Retinal pigment epithelial cell (primary cell): ENCODE measurements around the gene NR1H3.
"Not testable (repeated sequence)": the region's sequence is repeated elsewhere in the genome, so short reads cannot be mapped to it uniquely, and the experiment has no call there.

ENCODE experiments used
- DNase-seq: peaks from one replicate; pipeline ENCODE4 v3.0.0-alpha.2; 2010; ENCODE audit warnings: low read depth
- H3K4me3 ChIP-seq: 2 replicates; pipeline ENCODE4 v1.5.1; 2011; ENCODE audit warnings: mild to moderate bottlenecking, low read length, control low read depth, moderate library complexity
- CTCF ChIP-seq: conservative IDR thresholded peaks from 2 replicates; pipeline ENCODE4 v1.5.1; 2011; ENCODE audit warnings: low read depth, low read length, control low read depth, inconsistent platforms

NR1H3 gene

GRCh38 chr11:47302853-47303252, 45.1 kb downstream of the NR1H3 start:
- H3K4me3 ChIP-seq = no peak overlapping the region
- no peak for TF ChIP-seq CTCF
- no peak for DNase-seq

GRCh38 chr11:47305734-47306483, 48.1 kb downstream of the NR1H3 start:
- TF ChIP-seq CTCF = no peak
- no peak for DNase-seq
- H3K4me3 ChIP-seq = no peak overlapping the region

- no peak for TF ChIP-seq CTCF
- no peak for DNase-seq
These were observed 48.7 kb downstream of the NR1H3 start for GRCh38 chr11:47306484-47306844.

GRCh38 chr11:47308050-47308823, 50.4 kb downstream of the NR1H3 start:
- no peak for TF ChIP-seq CTCF
- H3K4me3 ChIP-seq = no peak overlapping the region
- no peak for DNase-seq

More at GRCh38 chr11:47306484-47306844, 48.7 kb downstream of the NR1H3 start:
- no peak overlapping the region for H3K4me3 ChIP-seq

GRCh38 chr11:47314992-47315391, 57.2 kb downstream of the NR1H3 start:
- no peak overlapping the region for H3K4me3 ChIP-seq
- DNase-seq = no peak
- no peak for TF ChIP-seq CTCF

- H3K4me3 ChIP-seq, DNase-seq: not testable (repeated sequence)
These were observed 58.7 kb downstream of the NR1H3 start for GRCh38 chr11:47316501-47316900.

- TF ChIP-seq CTCF = no peak
- no peak overlapping the region for H3K4me3 ChIP-seq
- no peak for DNase-seq
These were observed 59.5 kb downstream of the NR1H3 start for GRCh38 chr11:47317064-47317828.
